Eye (tissue), 1 donor: ENCODE results near the gene KCNQ1.

Source experiments
- DNase-seq: peaks from one replicate; pipeline ENCODE4 v3.0.0-alpha.2; 2015

KCNQ1 gene

GRCh38 chr11:2792381-2793250 is 347.8 kb downstream of the KCNQ1 start:
- peak; percentile 38 for DNase-seq

GRCh38 chr11:2793701-2794045 is 348.9 kb downstream of the KCNQ1 start:
- no peak for DNase-seq

GRCh38 chr11:2794046-2794967 is 349.5 kb downstream of the KCNQ1 start:
- no peak for DNase-seq

GRCh38 chr11:2794968-2795322 is 350.1 kb downstream of the KCNQ1 start:
- DNase-seq = no peak

- no peak for DNase-seq
Observed at GRCh38 chr11:2795491-2795991, 350.7 kb downstream of the KCNQ1 start.

GRCh38 chr11:2796091-2796490 is 351.3 kb downstream of the KCNQ1 start:
- DNase-seq = no peak

GRCh38 chr11:2796508-2797113 is 351.8 kb downstream of the KCNQ1 start:
- no peak for DNase-seq

- DNase-seq = no peak
Observed at GRCh38 chr11:2797121-2797711, 352.4 kb downstream of the KCNQ1 start.

GRCh38 chr11:2797741-2798361 is 353.0 kb downstream of the KCNQ1 start:
- DNase-seq = no peak

GRCh38 chr11:2798951-2799761 is 354.3 kb downstream of the KCNQ1 start:
- no peak for DNase-seq

GRCh38 chr11:2799881-2800654 is 355.3 kb downstream of the KCNQ1 start:
- DNase-seq = no peak

- no peak for DNase-seq
Observed at GRCh38 chr11:2800655-2801531, 356.1 kb downstream of the KCNQ1 start.

GRCh38 chr11:2801711-2802388 is 357.0 kb downstream of the KCNQ1 start:
- DNase-seq = no peak

GRCh38 chr11:2802389-2803185 is 357.8 kb downstream of the KCNQ1 start:
- DNase-seq = no peak

- DNase-seq = no peak
Observed at GRCh38 chr11:2803186-2804091, 358.6 kb downstream of the KCNQ1 start.

- DNase-seq = no peak
Observed at GRCh38 chr11:2804189-2804588, 359.4 kb downstream of the KCNQ1 start.
